ENCODE results near the gene FREM3.
"Not testable (repeated sequence)": the region's sequence is repeated elsewhere in the genome, so short reads cannot be mapped to it uniquely, and the experiment has no call there.

The FREM3 gene

GRCh38 chr4:143538979-143539669 lies 161.4 kb downstream of the FREM3 start:
- TF ChIP-seq CTCF (IDR thresholded peaks at IDR 0.05; ENCODE audit: low read length, missing control alignments): no peak
- no peak for DNase-seq (ENCODE audit: low read depth)
- no peak overlapping the region for H3K4me3 ChIP-seq (replicated peaks; ENCODE audit: low read depth, low read length)

- no peak for TF ChIP-seq CTCF (IDR thresholded peaks at IDR 0.05; ENCODE audit: low read length, missing control alignments)
- DNase-seq (ENCODE audit: low read depth): peak; percentile 73
- no peak overlapping the region for H3K4me3 ChIP-seq (replicated peaks; ENCODE audit: low read depth, low read length)
These were observed 168.5 kb downstream of the FREM3 start for GRCh38 chr4:143531788-143532491.

- no peak overlapping the region for H3K4me3 ChIP-seq (replicated peaks; ENCODE audit: low read depth, low read length)
- TF ChIP-seq CTCF (IDR thresholded peaks at IDR 0.05; ENCODE audit: low read length, missing control alignments): peak; percentile 64
- peak; percentile 51 for DNase-seq (ENCODE audit: low read depth)
These were observed 169.1 kb downstream of the FREM3 start for GRCh38 chr4:143531380-143531779.

- not testable (repeated sequence) for H3K4me3 ChIP-seq (replicated peaks; ENCODE audit: low read depth, low read length); DNase-seq (ENCODE audit: low read depth)
These were observed 172.4 kb downstream of the FREM3 start for GRCh38 chr4:143528046-143528445.

Data from fibroblast of pulmonary artery (primary cell).